ENCODE data around the gene ESRP2. TPM values are rescaled to one million over a fixed set of nuclear protein-coding genes. Genes with fewer than 3 reads are reported as not detected.

Gene ESRP2
- total and polyA plus RNA-seq, 4 donors: 22.5 to 65.5 (median 39.3) TPM

- DNase-seq (no peak), ATAC-seq (ENCODE audit: insufficient read depth, low FRiP score) (no peak)
- peaks cover 2 to 18% (median 8%) of the 10 kb centered on the region in 5 donors for H3K4me1 ChIP-seq (ENCODE audit: control insufficient read depth in 5 of 5, insufficient read depth in 5 of 5, low read length in 5 of 5)
- TF ChIP-seq, protein P1, sequence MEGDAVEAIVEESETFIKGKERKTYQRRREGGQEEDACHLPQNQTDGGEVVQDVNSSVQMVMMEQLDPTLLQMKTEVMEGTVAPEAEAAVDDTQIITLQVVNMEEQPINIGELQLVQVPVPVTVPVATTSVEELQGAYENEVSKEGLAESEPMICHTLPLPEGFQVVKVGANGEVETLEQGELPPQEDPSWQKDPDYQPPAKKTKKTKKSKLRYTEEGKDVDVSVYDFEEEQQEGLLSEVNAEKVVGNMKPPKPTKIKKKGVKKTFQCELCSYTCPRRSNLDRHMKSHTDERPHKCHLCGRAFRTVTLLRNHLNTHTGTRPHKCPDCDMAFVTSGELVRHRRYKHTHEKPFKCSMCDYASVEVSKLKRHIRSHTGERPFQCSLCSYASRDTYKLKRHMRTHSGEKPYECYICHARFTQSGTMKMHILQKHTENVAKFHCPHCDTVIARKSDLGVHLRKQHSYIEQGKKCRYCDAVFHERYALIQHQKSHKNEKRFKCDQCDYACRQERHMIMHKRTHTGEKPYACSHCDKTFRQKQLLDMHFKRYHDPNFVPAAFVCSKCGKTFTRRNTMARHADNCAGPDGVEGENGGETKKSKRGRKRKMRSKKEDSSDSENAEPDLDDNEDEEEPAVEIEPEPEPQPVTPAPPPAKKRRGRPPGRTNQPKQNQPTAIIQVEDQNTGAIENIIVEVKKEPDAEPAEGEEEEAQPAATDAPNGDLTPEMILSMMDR (IDR thresholded peaks at IDR 0.05; ENCODE audit: control extremely low read depth, extremely low read depth): no peak
- H3K27ac ChIP-seq (ENCODE audit: low read depth in 1 of 2, low read length in 1 of 2): no peak overlapping the region
- 89 to 92% methylated on average over 26 of the region's 26 CpGs for WGBS, 2 donors
- no peak overlapping the region for H3K9ac ChIP-seq (ENCODE audit: insufficient read depth in 1 of 2, low read length in 2 of 2)
- peaks cover 0 to 11% (median 9%) of the 10 kb centered on the region in 3 donors for H3K27me3 ChIP-seq (ENCODE audit: control insufficient read depth in 3 of 3, insufficient read depth in 3 of 3, low read length in 2 of 3)
- H3K36me3 ChIP-seq (ENCODE audit: control insufficient read depth in 4 of 4, insufficient read depth in 4 of 4, low read length in 4 of 4): peaks cover 0 to 22% (median 5%) of the 10 kb centered on the region in 4 donors
- no peaks in the 10 kb centered on the region for H3K9me3 ChIP-seq (ENCODE audit: control insufficient read depth in 4 of 4, insufficient read depth in 3 of 4, low read length in 3 of 4)
- no peak overlapping the region for H3K4me3 ChIP-seq
Observed at GRCh38 chr16:68231384-68232136, 4.4 kb downstream of the ESRP2 start.

DNA sequence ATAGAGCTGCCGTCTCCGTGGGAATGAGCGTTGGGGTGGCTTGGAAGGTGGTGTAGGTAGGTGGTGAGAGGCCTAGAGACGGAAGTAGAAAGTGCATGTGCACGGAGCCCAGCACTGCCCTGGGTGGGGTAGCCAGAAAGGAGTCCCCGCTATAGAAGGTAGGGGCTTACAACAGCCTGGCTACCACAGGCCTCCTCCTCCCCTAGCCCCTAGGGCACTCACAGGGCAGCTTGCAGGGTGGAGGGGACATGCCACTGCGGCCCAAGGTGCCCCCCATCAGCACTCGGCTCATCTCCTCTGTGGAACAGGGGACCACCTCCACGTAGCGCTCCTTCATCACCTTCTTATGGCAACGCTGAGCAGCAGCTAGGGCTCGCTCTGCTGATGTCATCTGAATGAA is 5.0 kb downstream of the ESRP2 start:
- Histone ChIP-seq H3K27me3 (ENCODE audit: control insufficient read depth in 3 of 3, insufficient read depth in 3 of 3, low read length in 2 of 3) (peaks cover 0 to 7% (median 5%) of the 10 kb centered on the region in 3 donors), H3K9ac (ENCODE audit: insufficient read depth in 1 of 2, low read length in 2 of 2) (no peak overlapping the region), H3K27ac (ENCODE audit: low read depth in 1 of 2, low read length in 1 of 2) (no peak overlapping the region), H3K4me3 (no peak overlapping the region), H3K36me3 (ENCODE audit: control insufficient read depth in 4 of 4, insufficient read depth in 4 of 4, low read length in 4 of 4) (peaks cover 0 to 27% (median 9%) of the 10 kb centered on the region in 4 donors), H3K4me1 (ENCODE audit: control insufficient read depth in 5 of 5, insufficient read depth in 5 of 5, low read length in 5 of 5) (peaks cover under 1 to 12% (median 4%) of the 10 kb centered on the region in 5 donors), H3K9me3 (ENCODE audit: control insufficient read depth in 4 of 4, insufficient read depth in 3 of 4, low read length in 3 of 4) (no peaks in the 10 kb centered on the region)
- no peak for ATAC-seq (ENCODE audit: insufficient read depth, low FRiP score)
- TF ChIP-seq, protein P1 (IDR thresholded peaks at IDR 0.05; ENCODE audit: control extremely low read depth, extremely low read depth): no peak
- 90 to 93% methylated on average over 12 of the region's 12 CpGs for WGBS, 2 donors
- no peak for DNase-seq

GRCh38 chr16:68230176-68230571 is 5.8 kb downstream of the ESRP2 start:
- ATAC-seq (ENCODE audit: insufficient read depth, low FRiP score) (no peak), DNase-seq (no peak)
- H3K4me3 ChIP-seq: no peak overlapping the region
- 92% methylated on average over 9 of the region's 9 CpGs for WGBS, 2 donors
- TF ChIP-seq, protein P1 (IDR thresholded peaks at IDR 0.05; ENCODE audit: control extremely low read depth, extremely low read depth): no peak
- H3K4me1 ChIP-seq (ENCODE audit: control insufficient read depth in 5 of 5, insufficient read depth in 5 of 5, low read length in 5 of 5): peaks cover 0 to 9% (median 4%) of the 10 kb centered on the region in 5 donors
- peaks cover 0 to 3% (median under 1%) of the 10 kb centered on the region in 3 donors for H3K27me3 ChIP-seq (ENCODE audit: control insufficient read depth in 3 of 3, insufficient read depth in 3 of 3, low read length in 2 of 3)
- H3K27ac ChIP-seq (ENCODE audit: low read depth in 1 of 2, low read length in 1 of 2): no peak overlapping the region
- no peaks in the 10 kb centered on the region for H3K9me3 ChIP-seq (ENCODE audit: control insufficient read depth in 4 of 4, insufficient read depth in 3 of 4, low read length in 3 of 4)
- no peak overlapping the region for H3K9ac ChIP-seq (ENCODE audit: insufficient read depth in 1 of 2, low read length in 2 of 2)
- peaks cover 0 to 27% (median 9%) of the 10 kb centered on the region in 4 donors for H3K36me3 ChIP-seq (ENCODE audit: control insufficient read depth in 4 of 4, insufficient read depth in 4 of 4, low read length in 4 of 4)
